Left ventricle myocardium inferior (tissue), 1 donor: ENCODE data around the gene DAPK1. TPM values are rescaled to one million over a fixed set of nuclear protein-coding genes. Genes with fewer than 3 reads are reported as not detected.
"Not testable (repeated sequence)": the region's sequence is repeated elsewhere in the genome, so short reads cannot be mapped to it uniquely, and the experiment has no call there.

Source experiments
- DNase-seq: peaks from one replicate; pipeline ENCODE4 v3.0.0-alpha.2; 2020
- H3K27ac ChIP-seq: fragments of 200-600 bp; replicated peaks from 2 replicates; pipeline ENCODE4 v1.8.0; 2021
- H3K27me3 ChIP-seq: fragments of 200-600 bp; 2 replicates; pipeline ENCODE4 v1.8.0; 2021; ENCODE audit warnings: low read depth
- H3K36me3 ChIP-seq: fragments of 200-600 bp; 2 replicates; pipeline ENCODE4 v1.8.0; 2021
- H3K4me1 ChIP-seq: fragments of 200-600 bp; 2 replicates; pipeline ENCODE4 v1.8.0; 2021
- H3K4me3 ChIP-seq: fragments of 200-600 bp; 2 replicates; pipeline ENCODE4 v1.8.0; 2021; ENCODE audit warnings: mild to moderate bottlenecking, moderate library complexity
- H3K9me3 ChIP-seq: fragments of 200-600 bp; replicated peaks from 2 replicates; pipeline ENCODE4 v1.8.0; 2021
- CTCF ChIP-seq: fragments of 200-600 bp; IDR thresholded peaks from 2 replicates; pipeline ENCODE4 v1.8.0; 2021; ENCODE audit warnings: antibody characterized with exemption, mild to moderate bottlenecking, borderline replicate concordance
- intact Hi-C: fragments of 100-400 bp; cut with micrococcal nuclease; formaldehyde crosslinking; loops from one replicate; pipeline ENCODE4 v1.11.0; 2022
- total RNA-seq: library from RNA; stranded (reverse); fragmentation: NEBNext Ultra II Directional; extraction: Animal tissue kit (Norgen Biotek cat#: 25700); gene quantifications from one replicate; pipeline ENCODE4 v1.2.1, GENCODE V29; 2021
- donor health status: DM: no; HTN: yes; CAD: no; lungs with severe emphysema.

The DAPK1 gene
- total RNA-seq, 1 donor from 2014 or later = 5.5 TPM

- Histone ChIP-seq H3K4me1 (no peaks in the 10 kb centered on the region), H3K27ac (no peak overlapping the region), H3K36me3 (no peaks in the 10 kb centered on the region), H3K27me3 (no peaks in the 10 kb centered on the region), H3K9me3 (no peaks in the 10 kb centered on the region), H3K4me3 (no peak overlapping the region)
- no peak for DNase-seq
- intact Hi-C loops = no loop called here
- TF ChIP-seq CTCF = no peak
Observed at GRCh38 chr9:87543251-87543650, 45.6 kb downstream of the DAPK1 start.

- DNase-seq = no peak
- no peaks in the 10 kb centered on the region for H3K36me3 ChIP-seq
- H3K27ac ChIP-seq = no peak overlapping the region
- intact Hi-C loops = no loop called here
- no peaks in the 10 kb centered on the region for H3K9me3 ChIP-seq
- no peaks in the 10 kb centered on the region for H3K27me3 ChIP-seq
- no peak overlapping the region for H3K4me3 ChIP-seq
- TF ChIP-seq CTCF = no peak
- H3K4me1 ChIP-seq = no peaks in the 10 kb centered on the region
Observed at GRCh38 chr9:87545858-87546257, 48.2 kb downstream of the DAPK1 start.

- Histone ChIP-seq H3K27ac (no peak overlapping the region), H3K9me3 (no peaks in the 10 kb centered on the region), H3K4me3 (no peak overlapping the region), H3K4me1 (no peaks in the 10 kb centered on the region), H3K36me3 (no peaks in the 10 kb centered on the region), H3K27me3 (no peaks in the 10 kb centered on the region)
- no peak for DNase-seq
- no peak for TF ChIP-seq CTCF
- intact Hi-C loops = no loop called here
Observed at GRCh38 chr9:87546704-87547103, 49.0 kb downstream of the DAPK1 start.

GRCh38 chr9:87547671-87548081 lies 50.0 kb downstream of the DAPK1 start:
- no peak for DNase-seq
- H3K27me3 ChIP-seq = no peaks in the 10 kb centered on the region
- H3K36me3 ChIP-seq = no peaks in the 10 kb centered on the region
- H3K9me3 ChIP-seq = no peaks in the 10 kb centered on the region
- H3K4me1 ChIP-seq = no peaks in the 10 kb centered on the region
- H3K4me3 ChIP-seq = no peak overlapping the region
- no peak for TF ChIP-seq CTCF
- no peak overlapping the region for H3K27ac ChIP-seq
- intact Hi-C loops = no loop called here

- TF ChIP-seq CTCF = no peak
- H3K4me1 ChIP-seq = no peaks in the 10 kb centered on the region
Observed at GRCh38 chr9:87548159-87548558, 50.5 kb downstream of the DAPK1 start.

GRCh38 chr9:87549088-87549487 lies 51.4 kb downstream of the DAPK1 start:
- H3K27me3 ChIP-seq, H3K27ac ChIP-seq, H3K4me1 ChIP-seq, H3K4me3 ChIP-seq, intact Hi-C loops, H3K36me3 ChIP-seq, H3K9me3 ChIP-seq, DNase-seq: not testable (repeated sequence)

More at GRCh38 chr9:87548159-87548558, 50.5 kb downstream of the DAPK1 start:
- Histone ChIP-seq H3K9me3 (no peaks in the 10 kb centered on the region), H3K27me3 (no peaks in the 10 kb centered on the region), H3K27ac (no peak overlapping the region), H3K4me3 (no peak overlapping the region), H3K36me3 (no peaks in the 10 kb centered on the region)
- no peak for DNase-seq
- intact Hi-C loops = no loop called here
